GM18858 (cell line): Measurements from ENCODE around the gene SOAT1.

Experiments
- ATAC-seq: cut with Tn5 transposase; IDR thresholded peaks from one replicate; pipeline ENCODE4 v1.9.1; 2021; ENCODE audit not compliant: unreplicated experiment

Gene SOAT1

DNA sequence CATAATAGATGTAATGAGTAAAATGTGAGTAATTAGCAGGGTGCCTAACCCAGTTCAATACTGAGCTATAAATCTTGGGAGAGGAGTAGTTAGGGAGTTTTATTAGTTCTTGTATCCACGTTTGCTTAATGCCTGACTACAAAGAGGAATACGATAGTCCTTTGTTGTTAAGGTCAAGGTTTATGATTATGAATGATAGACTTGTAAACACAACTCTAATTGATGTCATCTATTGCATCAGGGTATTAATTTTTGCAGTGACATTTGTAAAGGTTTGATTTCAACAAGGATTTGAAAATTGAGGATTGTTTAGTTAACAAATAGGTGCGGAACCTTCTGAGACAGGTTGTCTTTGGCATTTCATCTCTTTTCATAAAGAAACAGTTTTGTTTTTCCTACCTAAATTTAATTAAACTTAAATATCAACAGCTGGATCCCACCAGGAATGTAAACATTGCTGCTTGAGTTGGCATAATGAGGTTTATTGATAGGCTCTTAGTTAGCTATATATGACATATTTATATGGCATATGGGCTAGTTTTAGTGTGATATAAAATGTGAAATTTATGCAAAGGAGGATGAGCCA lies 9.7 kb downstream of the SOAT1 start:
- ATAC-seq, result no peak

DNA sequence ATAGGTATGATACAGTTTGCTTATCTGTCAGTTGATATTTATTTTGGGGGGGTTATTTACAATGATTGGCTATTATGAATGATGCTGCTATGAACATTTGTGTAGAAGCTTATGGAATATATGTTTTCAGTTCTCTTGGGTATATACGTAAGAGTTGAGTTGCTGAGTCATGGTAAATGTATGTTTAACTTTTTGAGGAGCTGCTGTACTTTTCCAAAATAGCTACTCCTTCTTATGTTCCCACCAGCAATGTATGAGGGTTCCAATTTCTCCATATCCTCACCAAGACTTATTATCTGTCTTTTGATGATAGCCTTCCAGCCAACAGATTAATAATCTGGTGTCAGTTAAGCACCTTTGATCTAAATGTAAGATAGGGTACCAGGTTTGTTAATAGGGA lies 11.9 kb downstream of the SOAT1 start:
- ATAC-seq, result no peak

DNA sequence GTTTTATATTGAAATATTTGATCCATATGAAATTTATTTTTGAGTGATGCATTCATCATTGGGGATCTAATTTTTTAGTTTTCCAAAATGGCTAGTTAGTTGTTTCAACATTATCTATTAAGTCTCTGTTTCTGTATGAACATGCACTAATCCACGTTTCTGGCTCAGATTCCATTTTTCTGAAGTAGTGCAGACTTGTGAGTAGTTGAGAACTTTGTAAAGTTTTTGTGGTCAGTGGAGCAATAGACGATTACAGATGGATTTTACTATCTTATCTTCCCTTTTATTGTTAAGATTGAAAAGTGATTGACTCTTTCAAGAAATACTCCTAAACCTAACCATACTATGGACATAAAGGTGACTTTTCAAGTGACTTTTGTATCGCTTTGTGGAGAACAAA lies 16.7 kb downstream of the SOAT1 start:
- ATAC-seq, result no peak

DNA sequence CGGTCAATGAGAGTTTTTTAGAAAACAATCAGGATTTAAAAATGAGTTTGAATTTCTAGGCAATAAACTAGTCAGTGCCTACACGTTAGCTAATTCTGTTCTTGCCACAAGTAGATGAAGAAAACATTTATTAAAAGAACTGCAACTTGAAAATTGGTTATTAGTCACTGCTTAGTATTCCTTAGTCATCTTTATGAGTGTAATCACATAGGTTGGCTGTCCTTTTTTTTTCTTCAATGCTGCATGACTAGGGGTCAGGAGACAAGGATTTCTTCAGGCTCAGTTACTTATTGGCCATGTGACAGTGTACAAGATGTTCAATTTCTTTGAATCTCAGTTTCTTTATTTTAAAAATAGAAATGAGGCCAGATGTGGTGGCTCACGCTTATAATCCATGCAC lies 17.1 kb downstream of the SOAT1 start:
- no peak for ATAC-seq

DNA sequence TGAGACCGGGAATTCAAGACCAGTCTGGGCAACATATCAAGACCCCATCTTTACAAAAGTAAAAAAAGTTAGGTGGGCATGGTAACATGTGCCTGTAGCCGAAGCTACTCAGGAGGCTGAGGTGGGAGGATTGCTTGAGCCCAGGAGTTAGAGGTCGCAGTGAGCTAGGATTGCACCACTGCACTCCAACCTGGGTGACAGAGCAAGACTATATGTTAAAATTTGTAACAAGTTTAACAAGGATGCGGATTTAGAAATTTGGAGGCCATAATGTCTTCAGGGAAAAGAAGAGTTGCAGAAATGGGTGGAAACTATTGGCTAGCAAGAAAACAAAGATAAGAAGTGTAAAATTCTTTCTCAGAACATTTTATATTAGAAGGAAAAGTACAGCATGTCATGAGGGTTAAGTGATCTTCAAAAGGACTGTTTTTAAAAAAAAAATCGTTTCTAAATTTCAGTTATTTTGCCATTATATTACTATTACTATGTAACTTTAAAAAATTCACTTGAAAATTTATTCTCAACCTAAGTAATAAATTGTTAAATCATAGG lies 17.6 kb downstream of the SOAT1 start:
- no peak for ATAC-seq

DNA sequence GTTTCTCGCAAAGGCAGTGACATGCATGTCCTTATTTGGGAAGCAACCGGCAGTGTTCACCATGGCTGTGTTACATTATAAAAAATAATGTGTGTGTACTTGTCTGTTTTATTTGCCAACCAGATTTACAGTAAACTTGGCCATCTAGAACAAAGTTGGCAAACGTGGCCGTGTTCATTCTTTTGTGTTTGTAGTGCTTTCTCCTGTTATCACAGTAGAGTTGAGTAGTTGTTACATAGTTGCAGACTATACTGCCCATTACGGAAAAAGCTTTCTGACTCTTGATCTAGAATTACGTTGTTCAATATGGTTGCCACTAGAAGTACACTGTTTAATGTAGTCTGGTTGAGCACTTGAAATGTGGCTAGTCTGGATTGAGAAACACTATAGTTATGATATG lies 19.4 kb downstream of the SOAT1 start:
- ATAC-seq, result no peak

DNA sequence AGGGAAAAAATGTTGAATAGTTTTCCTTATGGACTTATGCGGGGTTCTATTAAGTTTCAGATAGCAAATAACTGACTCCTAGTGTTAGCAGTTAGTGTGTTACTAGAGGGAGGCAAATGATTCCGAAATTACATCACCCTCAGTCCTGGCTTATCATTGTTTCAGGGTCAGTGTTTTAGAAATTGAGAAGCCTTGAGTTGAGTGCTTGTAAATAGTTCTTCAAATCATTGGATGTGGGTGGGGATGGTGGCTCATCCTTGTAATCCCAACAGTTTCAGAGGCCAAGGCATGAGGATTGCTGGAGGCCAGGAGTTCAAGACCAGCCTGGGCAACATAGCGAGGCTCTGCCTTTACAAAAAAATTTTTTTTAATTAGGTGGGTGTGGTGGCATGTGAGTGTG lies 21.3 kb downstream of the SOAT1 start:
- no peak for ATAC-seq

DNA sequence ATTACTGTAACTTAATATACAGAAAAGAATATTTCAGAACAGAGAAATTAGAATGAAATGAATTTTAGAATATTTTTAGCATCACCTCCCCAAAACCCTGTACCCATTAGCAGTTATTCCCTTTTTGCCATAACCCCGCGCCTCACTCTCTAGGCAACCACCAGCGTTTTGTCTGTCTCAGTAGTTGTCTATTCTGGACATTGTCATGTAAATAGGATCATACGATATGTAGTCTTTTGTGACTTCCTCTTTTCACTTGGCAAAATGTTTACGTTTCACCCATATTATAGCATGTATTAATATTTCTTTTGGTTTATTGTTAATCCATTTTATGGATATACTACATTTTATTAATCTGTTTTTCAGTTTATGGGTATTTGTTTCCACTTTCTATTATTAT lies 24.9 kb downstream of the SOAT1 start:
- no peak for ATAC-seq

DNA sequence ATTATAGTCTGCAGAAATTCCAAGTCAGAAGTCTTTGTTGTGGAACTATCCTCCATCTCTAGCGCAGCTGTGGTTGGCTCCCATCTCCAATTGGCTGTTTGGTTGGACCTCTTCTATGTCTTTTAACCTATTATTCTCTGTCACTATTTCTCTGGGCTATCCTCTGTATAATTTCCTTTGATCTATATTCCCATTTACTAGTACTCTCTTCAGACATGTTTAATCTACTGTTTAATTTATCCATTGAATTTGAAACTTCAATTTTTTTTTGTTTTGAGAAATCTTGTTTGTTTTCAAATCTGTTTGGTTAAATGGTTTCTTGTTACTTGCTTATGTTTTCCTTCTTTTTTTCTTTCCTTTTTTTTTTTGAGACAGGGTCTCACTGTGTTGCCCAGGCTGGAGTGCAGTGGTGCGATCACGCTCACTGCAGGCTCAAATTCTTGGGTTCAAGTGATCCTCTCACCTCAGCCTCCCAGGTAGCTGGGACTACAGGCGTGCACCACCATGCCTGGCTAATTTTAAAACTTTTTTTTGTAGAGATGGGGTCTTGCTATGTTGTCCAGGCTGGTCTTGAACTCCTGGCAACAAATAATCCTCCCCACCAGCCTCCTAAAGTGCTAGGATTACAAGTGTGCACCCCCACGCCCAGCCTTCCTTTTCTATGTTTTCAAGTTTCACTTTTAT lies 28.1 kb downstream of the SOAT1 start:
- ATAC-seq, result no peak

DNA sequence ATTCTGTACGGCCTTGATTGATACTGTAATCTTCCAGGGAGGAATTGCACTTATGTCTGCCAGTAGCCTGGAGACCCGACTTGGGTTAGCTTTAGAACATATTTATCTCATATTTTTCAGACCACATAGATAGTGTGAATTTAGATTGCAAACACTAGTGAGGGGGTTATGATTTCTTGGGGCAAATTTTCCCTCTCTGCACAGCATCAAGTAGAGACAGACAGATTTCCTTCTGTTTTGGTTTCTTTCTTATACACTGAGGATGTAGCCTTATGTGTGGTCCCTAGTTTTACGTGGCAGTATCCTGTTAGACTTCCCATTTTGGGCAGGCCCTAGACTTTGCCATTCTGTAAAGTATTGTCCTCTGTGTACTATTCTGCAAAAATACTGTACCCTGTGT lies 29.0 kb downstream of the SOAT1 start:
- no peak for ATAC-seq

DNA sequence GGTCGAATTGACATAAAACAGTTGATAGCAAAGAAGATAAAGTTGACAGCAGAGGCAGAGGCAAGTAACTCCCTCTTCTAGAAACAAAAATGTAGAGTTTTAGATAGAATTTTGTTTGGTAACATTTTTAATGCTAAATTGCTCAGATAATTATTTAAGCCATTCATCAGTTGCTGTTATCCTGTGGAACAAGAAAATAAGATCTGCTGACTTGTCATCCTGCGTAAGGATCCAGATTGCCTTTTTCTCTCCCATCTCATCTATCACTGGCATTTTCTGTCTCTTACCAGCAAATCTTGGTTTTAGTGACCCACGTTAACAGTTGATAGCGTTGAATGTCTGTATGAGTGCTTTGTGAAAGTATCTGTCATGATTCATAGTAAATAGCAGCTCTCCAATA lies 29.8 kb downstream of the SOAT1 start:
- no peak for ATAC-seq

DNA sequence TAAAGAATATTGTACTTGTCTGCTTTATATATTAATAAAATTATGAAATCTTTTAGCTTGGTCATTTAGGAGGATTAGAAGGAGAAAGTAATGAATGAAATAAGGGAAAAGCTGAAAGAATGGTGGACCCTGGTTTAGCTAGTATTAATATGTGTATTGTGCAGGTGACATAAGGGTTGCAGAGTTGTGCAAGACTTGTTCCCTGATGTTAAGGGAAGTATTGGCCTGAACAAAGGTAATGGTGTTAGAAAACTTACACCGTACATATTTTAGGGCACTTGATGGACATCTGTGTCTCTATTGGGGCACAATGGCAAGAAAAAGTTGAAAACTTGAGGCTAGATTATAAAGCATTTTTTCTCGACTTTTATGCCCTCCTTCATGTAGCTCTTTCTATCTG lies 32.2 kb downstream of the SOAT1 start:
- no peak for ATAC-seq

DNA sequence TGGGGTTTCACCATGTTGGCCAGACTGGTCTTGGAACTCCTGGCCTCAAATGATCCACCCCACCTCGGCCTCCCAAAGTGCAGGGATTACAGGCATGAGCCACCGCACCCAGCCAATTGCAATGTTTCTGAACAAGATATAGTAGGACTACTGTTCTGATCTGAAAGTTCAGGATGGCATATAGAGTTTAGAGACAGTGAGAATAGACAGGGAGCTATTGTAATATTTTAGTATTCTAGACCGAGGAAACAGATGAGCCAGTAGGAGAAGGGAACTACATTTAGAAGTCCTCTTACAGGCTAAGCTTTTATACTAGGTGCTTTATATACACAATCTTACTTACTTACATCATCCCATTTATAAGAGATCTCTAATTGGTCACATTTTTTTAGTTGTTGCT lies 33.1 kb downstream of the SOAT1 start:
- ATAC-seq, result no peak

DNA sequence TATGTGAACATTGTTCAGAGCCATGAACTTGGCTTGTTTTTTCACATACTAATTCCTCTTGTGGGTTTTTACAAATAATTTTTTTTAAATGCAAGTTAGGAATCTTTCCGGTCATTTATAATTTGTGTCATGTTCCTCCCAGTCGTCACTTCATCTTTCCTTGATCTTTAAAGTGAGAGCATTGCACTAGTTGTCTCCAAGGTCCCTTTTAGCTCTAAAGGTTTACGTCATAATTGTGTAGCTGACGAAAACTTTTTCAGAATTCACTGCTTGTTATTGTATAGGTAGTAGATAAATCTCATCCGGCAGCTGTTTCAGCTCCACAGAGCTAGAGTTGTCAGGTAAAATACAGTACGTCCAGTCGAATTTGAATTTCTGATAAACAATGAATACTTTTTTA lies 33.6 kb downstream of the SOAT1 start:
- ATAC-seq, result no peak

DNA sequence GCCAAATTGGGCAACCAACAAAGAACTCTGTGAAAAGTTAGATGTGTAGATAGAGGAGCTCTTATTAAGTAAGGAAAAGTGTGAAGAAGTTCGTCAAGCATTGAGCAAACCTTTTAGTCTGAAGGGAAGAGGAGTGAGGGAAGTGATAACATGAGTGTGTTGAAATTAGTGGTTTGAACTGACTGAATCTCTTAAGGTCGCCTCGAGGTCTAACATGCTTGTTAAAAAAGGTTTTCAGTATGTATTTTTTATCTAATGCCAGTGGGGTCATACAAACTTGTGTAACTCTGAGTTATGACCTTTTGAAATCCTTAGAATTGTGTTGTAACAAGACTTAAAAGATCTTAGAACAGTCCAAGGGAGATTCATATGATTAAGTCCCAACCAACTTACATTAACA lies 34.1 kb downstream of the SOAT1 start:
- ATAC-seq, result no peak

DNA sequence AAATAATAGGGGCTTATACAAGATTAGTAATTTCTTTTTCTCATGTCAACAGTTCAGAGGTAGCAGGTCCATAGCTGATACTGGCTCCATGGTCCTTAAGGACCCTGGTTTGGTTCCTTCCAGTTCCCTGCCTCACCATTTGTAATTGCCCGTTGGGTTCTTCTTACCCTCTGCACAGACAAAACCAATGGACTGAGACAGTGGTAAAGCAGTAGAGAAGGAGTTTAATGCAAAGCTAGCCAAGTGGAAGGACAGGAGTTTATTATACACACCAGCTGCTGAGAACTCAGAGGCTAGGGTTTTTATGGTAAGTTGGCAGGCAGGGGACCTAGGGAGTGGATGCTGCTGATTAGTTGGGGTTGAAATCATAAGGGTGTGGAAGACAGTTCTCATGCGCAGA lies 36.3 kb downstream of the SOAT1 start:
- no peak for ATAC-seq

DNA sequence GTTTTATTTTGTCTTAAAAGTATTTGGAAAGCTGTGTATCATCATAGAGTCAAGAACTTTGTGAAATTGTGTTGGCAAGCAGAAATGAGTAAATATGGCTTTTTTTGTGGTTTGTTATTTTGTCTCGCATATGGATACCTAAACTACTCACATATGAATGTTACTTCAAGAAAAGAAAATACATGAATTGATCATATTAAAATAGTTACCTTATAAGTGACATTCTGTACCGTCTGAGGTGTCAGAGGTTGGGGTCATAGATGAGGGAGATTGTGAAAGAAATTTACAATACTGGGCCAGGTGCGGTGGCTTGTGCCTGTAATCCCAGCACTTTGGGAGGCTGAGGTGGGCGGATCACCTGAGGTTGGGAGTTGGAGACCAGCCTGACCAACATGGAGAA lies 40.8 kb downstream of the SOAT1 start:
- ATAC-seq, result no peak

DNA sequence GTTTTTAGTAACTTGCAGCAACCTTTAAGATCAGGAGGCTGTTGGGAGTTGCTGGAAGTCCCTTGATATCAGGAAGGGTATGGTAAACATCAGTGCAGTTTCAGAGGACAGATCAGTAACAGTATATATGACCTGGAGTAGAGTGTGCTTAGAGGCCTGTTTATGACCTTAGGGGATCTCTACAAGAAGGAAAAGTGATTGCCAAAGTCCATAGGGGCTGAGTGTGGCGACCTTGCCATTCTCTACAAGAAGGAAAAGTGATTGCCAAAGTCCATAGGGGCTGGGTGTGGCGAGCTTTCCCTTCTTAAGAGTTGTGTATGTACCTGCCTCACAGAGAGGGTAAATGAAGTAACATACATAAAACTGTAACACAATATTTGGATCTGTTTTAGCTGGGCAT lies 43.7 kb downstream of the SOAT1 start:
- no peak for ATAC-seq

DNA sequence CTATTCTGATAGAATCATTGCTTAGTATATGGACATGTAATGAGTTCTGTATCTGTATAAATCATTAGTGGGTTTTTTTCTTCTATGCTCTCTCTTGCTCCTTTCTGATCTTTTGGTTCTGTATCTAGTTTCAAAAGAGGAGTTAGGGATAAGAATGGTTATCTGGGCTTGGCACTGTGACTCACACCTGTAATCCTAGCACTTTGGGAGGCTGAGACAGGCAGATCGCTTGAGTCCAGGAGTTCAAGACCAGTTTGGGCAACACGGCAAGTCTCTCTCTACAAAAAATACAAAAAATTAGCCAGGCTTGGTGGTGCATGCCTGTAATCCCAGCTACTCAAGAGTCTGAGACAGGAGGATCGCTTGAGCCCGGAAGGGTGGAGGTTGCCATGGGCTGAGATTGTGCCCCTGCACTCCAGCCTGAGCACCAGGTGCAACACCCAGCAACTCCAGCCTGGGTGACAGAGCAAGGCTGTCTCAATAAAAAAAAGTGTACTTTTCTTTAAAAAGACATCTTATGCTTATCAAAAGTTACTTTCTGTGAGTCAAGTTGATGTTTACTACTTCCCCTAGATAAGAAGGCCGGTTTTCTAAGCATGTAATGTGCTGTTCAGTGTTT lies 44.5 kb downstream of the SOAT1 start:
- ATAC-seq, result no peak

DNA sequence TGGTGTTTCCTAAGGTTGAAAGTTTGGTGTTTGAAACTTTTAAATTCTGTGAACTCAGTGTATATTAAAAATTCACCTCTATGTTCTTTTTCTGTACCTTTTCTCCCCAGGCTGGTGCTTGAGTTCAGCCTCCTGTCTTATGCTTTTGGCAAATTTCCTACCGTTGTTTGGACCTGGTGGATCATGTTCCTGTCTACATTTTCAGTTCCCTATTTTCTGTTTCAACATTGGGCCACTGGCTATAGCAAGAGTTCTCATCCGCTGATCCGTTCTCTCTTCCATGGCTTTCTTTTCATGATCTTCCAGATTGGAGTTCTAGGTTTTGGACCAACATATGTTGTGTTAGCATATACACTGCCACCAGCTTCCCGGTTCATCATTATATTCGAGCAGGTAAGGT lies 47.3 kb downstream of the SOAT1 start:
- no peak for ATAC-seq

DNA sequence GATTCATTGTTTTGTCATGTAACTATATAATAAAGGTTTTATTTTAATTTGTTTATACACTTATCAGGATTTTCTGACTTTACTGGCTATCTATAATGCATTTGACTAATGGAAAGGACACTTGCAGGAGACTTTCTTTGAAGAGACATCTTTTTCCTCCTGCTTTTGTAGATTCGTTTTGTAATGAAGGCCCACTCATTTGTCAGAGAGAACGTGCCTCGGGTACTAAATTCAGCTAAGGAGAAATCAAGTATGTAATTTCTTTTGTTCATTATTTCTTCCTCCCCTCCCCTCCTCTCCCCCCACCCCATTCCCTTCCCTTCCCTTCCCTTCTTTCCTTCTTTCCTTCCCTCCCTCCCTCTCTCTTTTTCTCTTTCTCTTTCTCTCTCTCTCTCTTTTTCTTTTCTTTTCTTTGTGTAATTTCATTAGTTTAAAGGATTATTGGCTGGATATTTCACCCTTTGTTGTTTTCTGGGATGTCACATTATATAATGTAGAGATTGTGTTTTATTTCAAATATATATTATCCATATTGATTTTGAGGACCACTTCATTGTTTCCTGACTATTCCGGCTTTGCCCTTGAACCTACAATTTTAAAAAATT lies 48.4 kb downstream of the SOAT1 start:
- ATAC-seq, result no peak

DNA sequence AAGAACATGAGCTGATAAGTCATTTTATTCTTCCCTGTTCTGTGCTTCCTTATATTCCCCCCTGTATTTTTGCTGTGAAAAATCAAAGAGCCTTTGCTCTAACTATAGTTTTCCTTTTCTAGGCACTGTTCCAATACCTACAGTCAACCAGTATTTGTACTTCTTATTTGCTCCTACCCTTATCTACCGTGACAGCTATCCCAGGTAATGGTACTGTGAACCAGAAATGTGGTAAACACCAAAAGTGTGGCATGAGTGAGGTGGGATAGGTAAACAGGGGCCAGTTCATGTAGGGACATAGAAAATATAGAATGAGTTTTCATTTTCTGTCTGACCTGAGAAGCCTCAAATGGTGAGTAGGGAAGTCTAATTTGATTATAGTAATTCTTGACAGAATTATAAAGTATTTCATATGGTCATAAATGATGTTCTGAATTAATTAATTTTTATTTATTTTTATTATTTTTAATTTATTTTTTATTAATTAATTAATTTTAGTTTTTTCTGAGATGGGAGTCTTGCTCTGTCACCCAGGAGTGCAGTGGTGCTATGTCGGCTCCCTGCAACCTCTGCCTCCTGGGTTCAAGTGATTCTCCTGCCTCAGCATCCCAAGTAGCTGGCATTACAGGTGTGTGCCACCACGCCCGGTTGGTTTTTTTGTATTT lies 49.3 kb downstream of the SOAT1 start:
- ATAC-seq, result no peak
